HepG2 (cell line): ENCODE data around the gene EPB41. TPM values are rescaled to one million over a fixed set of nuclear protein-coding genes. Genes with fewer than 3 reads are reported as not detected.
A peak's percentile ranks its signal among the peaks of the same experiment; 100 is the strongest.

Source experiments
- AHDC1 ChIP-seq: sonication (generic); formaldehyde crosslinking; IDR thresholded peaks from 2 replicates; pipeline ENCODE4 v1.5.1; 2020; ENCODE audit warnings: mild to moderate bottlenecking, missing genetic modification reagents, borderline replicate concordance
- ATM ChIP-seq: fragments of 450-650 bp; IDR thresholded peaks from 2 replicates; pipeline ENCODE4 v1.7.1; 2017; ENCODE audit warnings: mild to moderate bottlenecking, borderline replicate concordance
- EED ChIP-seq: sonication (generic); formaldehyde crosslinking; IDR thresholded peaks from 2 replicates; pipeline ENCODE4 v1.5.0; 2020; ENCODE audit warnings: mild to moderate bottlenecking, missing genetic modification reagents
- IRX3 ChIP-seq: sonication (generic); formaldehyde crosslinking; IDR thresholded peaks from 2 replicates; pipeline ENCODE4 v1.8.1; 2023; ENCODE audit warnings: mild to moderate bottlenecking, low read depth, missing genetic modification reagents, borderline replicate concordance
- MED8 ChIP-seq: sonication (generic); formaldehyde crosslinking; IDR thresholded peaks from 2 replicates; pipeline ENCODE4 v1.8.1; 2023; ENCODE audit warnings: mild to moderate bottlenecking, missing genetic modification reagents; ENCODE audit not compliant: insufficient replicate concordance
- PPARG ChIP-seq: conservative IDR thresholded peaks from 2 replicates; pipeline ENCODE4 v1.6.1; 2016; ENCODE audit warnings: missing biosample characterization, missing genetic modification reagents
- RAD51 ChIP-seq: fragments of 450-650 bp; IDR thresholded peaks from 2 replicates; pipeline ENCODE4 v1.6.1; 2016; ENCODE audit warnings: borderline replicate concordance
- SP5 ChIP-seq: IDR thresholded peaks from 2 replicates; pipeline ENCODE4 v1.6.1; 2016; ENCODE audit warnings: low read depth, borderline replicate concordance
- ZFP82 ChIP-seq: sonication (generic); formaldehyde crosslinking; IDR thresholded peaks from 2 replicates; pipeline ENCODE4 v1.5.1; 2020; ENCODE audit warnings: mild to moderate bottlenecking, missing genetic modification reagents, borderline replicate concordance
- ZFY ChIP-seq: sonication (generic); formaldehyde crosslinking; IDR thresholded peaks from 2 replicates; pipeline ENCODE4 v1.4.0; 2020; ENCODE audit warnings: missing genetic modification reagents
- ZNF615 ChIP-seq: sonication (generic); formaldehyde crosslinking; IDR thresholded peaks from 2 replicates; pipeline ENCODE4 v1.5.0; 2020; ENCODE audit warnings: mild to moderate bottlenecking, missing genetic modification reagents, borderline replicate concordance
- polyA plus RNA-seq, 8 experiments: library from polyadenylated mRNA; depleted of rRNA in 3 of 8; stranded (reverse) in 7 of 8; unstranded in 1 of 8; fragments of >200 nt; fragmentation: Illumina TruSeq in 4 of 8; extraction: Trizol in 4 of 8; gene quantifications; 2 replicates each; pipeline versions ENCODE4 v1.2.1 to v1.2.3, GENCODE V29; 2011 to 2016; ENCODE audit warnings: low read depth in 4 of 8, missing spikeins in 1 of 8, mixed read lengths in 1 of 8; ENCODE audit not compliant: insufficient read depth in 1 of 8
- total RNA-seq, 5 experiments: library from RNA; depleted of rRNA; stranded (reverse); fragments of >200 nt; fragmentation: Illumina TruSeq; extraction: Trizol; gene quantifications; 2 replicates each; pipeline ENCODE4 v1.2.3, GENCODE V29; 2016; ENCODE audit warnings: low read depth in 1 of 5
- TF ChIP-seq, protein P1 (sequence below): IDR thresholded peaks from 2 replicates; pipeline ENCODE4 v1.6.1; 2018; ENCODE audit warnings: missing genetic modification reagents, mild to moderate bottlenecking, missing compliant biosample characterization

The EPB41 gene
- total and polyA plus RNA-seq, 2 of the 13 experiments (the other 11 are each of a cell fraction or from before 2014, with no cell fraction given) = 34.5 to 46.7 TPM

DNA sequence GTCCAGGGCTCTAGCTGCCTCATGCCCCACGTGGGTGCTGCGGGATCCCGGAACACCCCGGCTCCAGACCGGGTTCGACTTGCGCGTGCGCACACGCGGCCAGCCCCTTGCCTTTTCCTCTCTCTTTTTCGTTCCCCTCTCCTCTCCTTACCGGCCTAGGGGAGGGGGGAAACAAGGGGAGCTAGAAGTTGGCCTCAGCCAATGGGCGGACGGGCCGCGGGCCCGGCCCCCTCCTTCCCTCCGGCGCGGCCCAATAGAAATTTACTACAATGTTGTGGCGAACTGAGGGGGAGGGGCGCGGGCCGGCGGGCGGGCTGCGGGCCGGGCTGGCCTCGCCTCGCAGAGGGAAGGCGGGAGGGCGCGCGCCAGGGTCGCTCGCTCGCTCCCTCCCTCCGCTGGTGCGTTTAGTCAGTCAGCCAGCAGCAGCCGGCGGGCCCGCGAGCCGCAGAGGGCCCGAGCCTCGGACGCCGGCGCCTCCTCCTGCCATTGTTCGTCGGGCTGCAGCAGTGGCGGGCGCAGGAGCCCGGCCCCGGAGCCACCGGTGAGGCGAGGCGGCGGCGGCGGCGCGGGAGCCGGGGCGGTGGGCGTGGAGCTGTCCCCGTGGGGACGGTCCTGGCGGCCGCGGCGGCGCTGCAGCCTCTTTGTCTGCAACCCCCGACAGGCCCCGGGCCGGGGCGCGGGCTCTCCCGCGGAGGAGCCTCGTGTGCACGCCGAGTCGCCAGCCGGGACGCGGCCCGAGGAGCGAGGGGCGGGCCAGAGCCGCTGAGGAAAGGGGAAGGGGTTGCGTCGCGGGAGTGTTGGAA, at the start of gene EPB41 (continued):
- TF ChIP-seq AHDC1 (CRISPR knock-in tag) (no peak), IRX3 (no peak), ZNF615 (CRISPR knock-in tag) (no peak), EED (no peak), SP5 (CRISPR knock-in tag) (no peak), ZFY (CRISPR knock-in tag) (peak; percentile 75), PPARG (CRISPR knock-in tag) (0 out of 2 replicates have a peak, but pooled peaks have one; percentile 32), ATM (no peak), ZFP82 (no peak), MED8 (no peak), RAD51 (no peak)
- TF ChIP-seq, protein P1, sequence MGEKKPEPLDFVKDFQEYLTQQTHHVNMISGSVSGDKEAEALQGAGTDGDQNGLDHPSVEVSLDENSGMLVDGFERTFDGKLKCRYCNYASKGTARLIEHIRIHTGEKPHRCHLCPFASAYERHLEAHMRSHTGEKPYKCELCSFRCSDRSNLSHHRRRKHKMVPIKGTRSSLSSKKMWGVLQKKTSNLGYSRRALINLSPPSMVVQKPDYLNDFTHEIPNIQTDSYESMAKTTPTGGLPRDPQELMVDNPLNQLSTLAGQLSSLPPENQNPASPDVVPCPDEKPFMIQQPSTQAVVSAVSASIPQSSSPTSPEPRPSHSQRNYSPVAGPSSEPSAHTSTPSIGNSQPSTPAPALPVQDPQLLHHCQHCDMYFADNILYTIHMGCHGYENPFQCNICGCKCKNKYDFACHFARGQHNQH (CRISPR knock-in tag) = peak; percentile 48; the same call in 1 of the 2 replicates
